K562 (cell line): ENCODE data around the gene SEBOX. TPM values are rescaled to one million over a fixed set of nuclear protein-coding genes. Genes with fewer than 3 reads are reported as not detected.

Experiments used
- HDAC1 ChIP-seq, 2 experiments: fragments of 450-650 bp; IDR thresholded peaks; 2 replicates each; pipeline ENCODE4 v1.6.1; 2016 to 2017; ENCODE audit warnings: inconsistent platforms in 1 of 2, mild to moderate bottlenecking in 1 of 2, moderate library complexity in 1 of 2
- IFI16 ChIP-seq: fragments of 250-450 bp; sonication (Bioruptor Pico); IDR thresholded peaks from 2 replicates; pipeline ENCODE4 v2.1.2; 2022; ENCODE audit warnings: mild to moderate bottlenecking, inconsistent platforms
- PHF21A ChIP-seq: fragments of 450-650 bp; IDR thresholded peaks from 2 replicates; pipeline ENCODE4 v1.6.1; 2017; ENCODE audit warnings: low read depth, borderline replicate concordance
- SETDB1 ChIP-seq: IDR thresholded peaks from one replicate; pipeline ENCODE4 v1.6.1; 2012; ENCODE audit warnings: low read length, control low read depth, inconsistent platforms
- SOX6 ChIP-seq: fragments of 450-650 bp; IDR thresholded peaks from 2 replicates; pipeline ENCODE4 v1.6.1; 2014; ENCODE audit warnings: mild to moderate bottlenecking
- SUPT5H ChIP-seq: fragments of 450-650 bp; IDR thresholded peaks from 2 replicates; pipeline ENCODE4 v1.6.1; 2016
- polyA plus RNA-seq, 8 experiments: library from polyadenylated mRNA; depleted of rRNA in 4 of 8; stranded (reverse) in 5 of 8; unstranded in 3 of 8; fragments of >200 nt; fragmentation: Nextera tagmentation in 2 of 8; fragmentation: Illumina TruSeq in 1 of 8; extraction: Ambion mirVana in 2 of 8; extraction: Trizol in 1 of 8; gene quantifications; 2 replicates each; pipeline versions ENCODE4 v1.2.1 to v1.2.3, GENCODE V29; 2011 to 2014; ENCODE audit warnings: inconsistent platforms in 1 of 8, missing spikeins in 1 of 8
- total RNA-seq, 7 experiments: library from RNA; depleted of rRNA in 6 of 7; stranded (reverse); fragments of >200 nt in 6 of 7; fragmentation: Illumina TruSeq in 2 of 7; extraction: Trizol in 2 of 7; gene quantifications; 2 replicates each; pipeline versions ENCODE4 v1.2.1 to v1.2.3, GENCODE V29; 2011 to 2021; ENCODE audit warnings: low replicate concordance in 1 of 7
- TF ChIP-seq, protein P1 (sequence below): fragments of 450-650 bp; IDR thresholded peaks from 2 replicates; pipeline ENCODE4 v1.6.1; 2016; ENCODE audit warnings: low read depth
- TF ChIP-seq, protein P2 (sequence below), 2 experiments: fragments of 450-650 bp; formaldehyde crosslinking in 1 of 2; IDR thresholded peaks; 2 replicates each; pipeline versions ENCODE4 v1.4.0 to v1.6.1; 2014 to 2020; ENCODE audit warnings: mild to moderate bottlenecking in 2 of 2, borderline replicate concordance in 1 of 2, low read depth in 1 of 2
- TF ChIP-seq, protein P3 (sequence below): fragments of 250-450 bp; sonication (Bioruptor Pico); IDR thresholded peaks from 2 replicates; pipeline ENCODE4 v1.8.0; 2022; ENCODE audit warnings: moderate library complexity, mild to moderate bottlenecking, inconsistent platforms

The SEBOX gene
- total and polyA plus RNA-seq, 9 of the 15 experiments (the other 6 are each of a cell fraction or from before 2014, with no cell fraction given): not detected

DNA sequence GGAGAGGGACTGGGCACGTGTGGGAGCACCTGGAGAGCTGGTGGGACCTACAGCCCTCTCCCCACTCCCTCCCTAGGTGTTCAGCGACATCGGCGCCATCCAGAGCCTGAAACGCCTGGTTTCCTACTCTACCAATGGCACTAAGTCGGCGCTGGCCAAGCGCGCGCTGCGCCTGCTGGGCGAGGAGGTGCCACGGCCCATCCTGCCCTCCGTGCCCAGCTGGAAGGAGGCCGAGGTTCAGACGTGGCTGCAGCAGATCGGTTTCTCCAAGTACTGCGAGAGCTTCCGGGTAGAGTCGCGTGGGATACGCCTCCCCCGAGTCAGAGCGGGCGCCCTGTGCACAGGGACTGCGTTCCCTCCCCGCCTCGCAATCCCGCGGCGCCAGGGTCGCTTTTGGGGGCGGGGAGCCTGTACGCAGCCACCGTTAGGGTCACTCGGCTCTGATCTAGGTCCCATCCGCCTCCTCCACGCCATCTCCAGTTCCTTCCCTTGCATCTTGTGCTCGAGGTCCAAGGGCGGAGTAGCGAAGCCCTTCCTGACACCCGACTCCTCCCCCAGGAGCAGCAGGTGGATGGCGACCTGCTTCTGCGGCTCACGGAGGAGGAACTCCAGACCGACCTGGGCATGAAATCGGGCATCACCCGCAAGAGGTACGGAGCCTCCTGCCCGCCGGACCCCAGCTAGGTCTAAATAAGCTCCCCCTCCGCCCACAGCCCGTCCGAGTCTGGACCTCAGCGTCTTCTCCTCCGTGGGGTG lies 19.5 kb upstream of the SEBOX start (continued):
- TF ChIP-seq, protein P1, sequence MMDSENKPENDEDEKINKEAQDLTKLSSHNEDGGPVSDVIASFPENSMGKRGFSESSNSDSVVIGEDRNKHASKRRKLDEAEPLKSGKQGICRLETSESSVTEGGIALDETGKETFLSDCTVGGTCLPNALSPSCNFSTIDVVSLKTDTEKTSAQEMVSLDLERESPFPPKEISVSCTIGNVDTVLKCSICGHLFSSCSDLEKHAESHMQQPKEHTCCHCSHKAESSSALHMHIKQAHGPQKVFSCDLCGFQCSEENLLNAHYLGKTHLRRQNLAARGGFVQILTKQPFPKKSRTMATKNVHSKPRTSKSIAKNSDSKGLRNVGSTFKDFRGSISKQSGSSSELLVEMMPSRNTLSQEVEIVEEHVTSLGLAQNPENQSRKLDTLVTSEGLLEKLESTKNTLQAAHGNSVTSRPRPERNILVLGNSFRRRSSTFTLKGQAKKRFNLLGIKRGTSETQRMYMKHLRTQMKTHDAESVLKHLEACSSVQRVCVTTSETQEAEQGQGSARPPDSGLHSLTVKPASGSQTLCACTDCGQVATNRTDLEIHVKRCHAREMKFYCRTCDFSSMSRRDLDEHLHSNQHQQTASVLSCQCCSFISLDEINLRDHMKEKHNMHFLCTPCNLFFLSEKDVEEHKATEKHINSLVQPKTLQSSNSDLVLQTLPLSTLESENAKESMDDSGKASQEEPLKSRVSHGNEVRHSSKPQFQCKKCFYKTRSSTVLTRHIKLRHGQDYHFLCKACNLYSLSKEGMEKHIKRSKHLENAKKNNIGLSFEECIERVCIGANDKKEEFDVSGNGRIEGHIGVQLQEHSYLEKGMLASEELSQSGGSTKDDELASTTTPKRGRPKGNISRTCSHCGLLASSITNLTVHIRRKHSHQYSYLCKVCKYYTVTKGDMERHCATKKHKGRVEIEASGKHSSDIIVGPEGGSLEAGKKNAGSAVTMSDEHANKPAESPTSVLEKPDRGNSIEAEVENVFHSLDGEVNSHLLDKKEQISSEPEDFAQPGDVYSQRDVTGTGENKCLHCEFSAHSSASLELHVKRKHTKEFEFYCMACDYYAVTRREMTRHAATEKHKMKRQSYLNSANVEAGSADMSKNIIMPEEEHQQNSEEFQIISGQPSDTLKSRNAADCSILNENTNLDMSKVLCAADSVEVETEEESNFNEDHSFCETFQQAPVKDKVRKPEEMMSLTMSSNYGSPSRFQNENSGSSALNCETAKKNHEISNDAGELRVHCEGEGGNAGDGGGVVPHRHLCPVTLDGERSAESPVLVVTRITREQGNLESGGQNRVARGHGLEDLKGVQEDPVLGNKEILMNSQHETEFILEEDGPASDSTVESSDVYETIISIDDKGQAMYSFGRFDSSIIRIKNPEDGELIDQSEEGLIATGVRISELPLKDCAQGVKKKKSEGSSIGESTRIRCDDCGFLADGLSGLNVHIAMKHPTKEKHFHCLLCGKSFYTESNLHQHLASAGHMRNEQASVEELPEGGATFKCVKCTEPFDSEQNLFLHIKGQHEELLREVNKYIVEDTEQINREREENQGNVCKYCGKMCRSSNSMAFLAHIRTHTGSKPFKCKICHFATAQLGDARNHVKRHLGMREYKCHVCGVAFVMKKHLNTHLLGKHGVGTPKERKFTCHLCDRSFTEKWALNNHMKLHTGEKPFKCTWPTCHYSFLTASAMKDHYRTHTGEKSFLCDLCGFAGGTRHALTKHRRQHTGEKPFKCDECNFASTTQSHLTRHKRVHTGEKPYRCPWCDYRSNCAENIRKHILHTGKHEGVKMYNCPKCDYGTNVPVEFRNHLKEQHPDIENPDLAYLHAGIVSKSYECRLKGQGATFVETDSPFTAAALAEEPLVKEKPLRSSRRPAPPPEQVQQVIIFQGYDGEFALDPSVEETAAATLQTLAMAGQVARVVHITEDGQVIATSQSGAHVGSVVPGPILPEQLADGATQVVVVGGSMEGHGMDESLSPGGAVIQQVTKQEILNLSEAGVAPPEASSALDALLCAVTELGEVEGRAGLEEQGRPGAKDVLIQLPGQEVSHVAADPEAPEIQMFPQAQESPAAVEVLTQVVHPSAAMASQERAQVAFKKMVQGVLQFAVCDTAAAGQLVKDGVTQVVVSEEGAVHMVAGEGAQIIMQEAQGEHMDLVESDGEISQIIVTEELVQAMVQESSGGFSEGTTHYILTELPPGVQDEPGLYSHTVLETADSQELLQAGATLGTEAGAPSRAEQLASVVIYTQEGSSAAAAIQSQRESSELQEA: no peak
- TF ChIP-seq SOX6: no peak
- TF ChIP-seq HDAC1 (IDR thresholded peaks at IDR 0.05): no peak
- TF ChIP-seq PHF21A: no peak
- no peak for TF ChIP-seq SETDB1
- TF ChIP-seq, protein P2, sequence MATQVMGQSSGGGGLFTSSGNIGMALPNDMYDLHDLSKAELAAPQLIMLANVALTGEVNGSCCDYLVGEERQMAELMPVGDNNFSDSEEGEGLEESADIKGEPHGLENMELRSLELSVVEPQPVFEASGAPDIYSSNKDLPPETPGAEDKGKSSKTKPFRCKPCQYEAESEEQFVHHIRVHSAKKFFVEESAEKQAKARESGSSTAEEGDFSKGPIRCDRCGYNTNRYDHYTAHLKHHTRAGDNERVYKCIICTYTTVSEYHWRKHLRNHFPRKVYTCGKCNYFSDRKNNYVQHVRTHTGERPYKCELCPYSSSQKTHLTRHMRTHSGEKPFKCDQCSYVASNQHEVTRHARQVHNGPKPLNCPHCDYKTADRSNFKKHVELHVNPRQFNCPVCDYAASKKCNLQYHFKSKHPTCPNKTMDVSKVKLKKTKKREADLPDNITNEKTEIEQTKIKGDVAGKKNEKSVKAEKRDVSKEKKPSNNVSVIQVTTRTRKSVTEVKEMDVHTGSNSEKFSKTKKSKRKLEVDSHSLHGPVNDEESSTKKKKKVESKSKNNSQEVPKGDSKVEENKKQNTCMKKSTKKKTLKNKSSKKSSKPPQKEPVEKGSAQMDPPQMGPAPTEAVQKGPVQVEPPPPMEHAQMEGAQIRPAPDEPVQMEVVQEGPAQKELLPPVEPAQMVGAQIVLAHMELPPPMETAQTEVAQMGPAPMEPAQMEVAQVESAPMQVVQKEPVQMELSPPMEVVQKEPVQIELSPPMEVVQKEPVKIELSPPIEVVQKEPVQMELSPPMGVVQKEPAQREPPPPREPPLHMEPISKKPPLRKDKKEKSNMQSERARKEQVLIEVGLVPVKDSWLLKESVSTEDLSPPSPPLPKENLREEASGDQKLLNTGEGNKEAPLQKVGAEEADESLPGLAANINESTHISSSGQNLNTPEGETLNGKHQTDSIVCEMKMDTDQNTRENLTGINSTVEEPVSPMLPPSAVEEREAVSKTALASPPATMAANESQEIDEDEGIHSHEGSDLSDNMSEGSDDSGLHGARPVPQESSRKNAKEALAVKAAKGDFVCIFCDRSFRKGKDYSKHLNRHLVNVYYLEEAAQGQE (IDR thresholded peaks at IDR 0.05; ENCODE audit: borderline replicate concordance): 0 out of 2 replicates have a peak, but pooled peaks have one; percentile 20
- TF ChIP-seq, protein P2 (CRISPR knock-in tag; IDR thresholded peaks at IDR 0.05; ENCODE audit: low read depth): no peak
- TF ChIP-seq SUPT5H: no peak
- TF ChIP-seq IFI16: no peak
- TF ChIP-seq, protein P3, sequence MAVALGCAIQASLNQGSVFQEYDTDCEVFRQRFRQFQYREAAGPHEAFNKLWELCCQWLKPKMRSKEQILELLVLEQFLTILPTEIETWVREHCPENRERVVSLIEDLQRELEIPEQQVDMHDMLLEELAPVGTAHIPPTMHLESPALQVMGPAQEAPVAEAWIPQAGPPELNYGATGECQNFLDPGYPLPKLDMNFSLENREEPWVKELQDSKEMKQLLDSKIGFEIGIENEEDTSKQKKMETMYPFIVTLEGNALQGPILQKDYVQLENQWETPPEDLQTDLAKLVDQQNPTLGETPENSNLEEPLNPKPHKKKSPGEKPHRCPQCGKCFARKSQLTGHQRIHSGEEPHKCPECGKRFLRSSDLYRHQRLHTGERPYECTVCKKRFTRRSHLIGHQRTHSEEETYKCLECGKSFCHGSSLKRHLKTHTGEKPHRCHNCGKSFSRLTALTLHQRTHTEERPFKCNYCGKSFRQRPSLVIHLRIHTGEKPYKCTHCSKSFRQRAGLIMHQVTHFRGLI (CRISPR knock-in tag): no peak
